ENCODE data around the gene ZMYND19. TPM values are rescaled to one million over a fixed set of nuclear protein-coding genes. Genes with fewer than 3 reads are reported as not detected.

Gene ZMYND19
- total and polyA plus RNA-seq, 11 donors = 6.8 to 20.5 (median 10.2) TPM

DNA sequence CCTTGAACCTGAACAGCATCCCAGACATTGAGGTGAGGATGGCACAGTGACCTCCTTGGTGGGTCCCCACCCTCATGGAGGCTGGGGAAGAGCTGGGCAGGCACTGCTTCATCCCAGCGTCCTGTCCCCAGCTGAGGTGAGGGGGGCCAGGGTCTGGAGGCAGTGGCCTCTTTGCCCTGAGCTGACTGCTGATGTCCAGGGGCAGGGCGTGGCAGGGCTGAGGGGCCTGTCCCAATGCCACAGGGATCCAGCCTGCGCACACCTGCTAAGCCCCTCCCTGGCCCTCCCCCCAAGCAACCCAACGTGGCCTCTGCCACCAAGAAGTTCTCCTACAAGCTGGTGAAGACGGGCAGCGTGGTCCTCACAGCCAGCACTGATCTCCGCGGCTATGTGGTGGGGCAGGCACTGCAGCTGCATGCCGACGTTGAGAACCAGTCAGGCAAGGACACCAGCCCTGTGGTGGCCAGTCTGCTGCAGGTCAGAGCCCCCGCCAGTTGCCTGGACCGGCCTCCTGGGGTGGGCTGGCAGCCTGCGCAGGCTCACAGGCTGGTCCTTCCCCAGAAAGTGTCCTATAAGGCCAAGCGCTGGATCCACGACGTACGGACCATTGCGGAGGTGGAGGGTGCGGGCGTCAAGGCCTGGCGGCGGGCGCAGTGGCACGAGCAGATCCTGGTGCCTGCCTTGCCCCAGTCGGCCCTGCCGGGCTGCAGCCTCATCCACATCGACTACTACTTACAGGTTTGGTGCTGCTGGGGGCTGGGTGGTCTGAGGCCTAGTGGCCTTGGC is 23.6 kb upstream of the ZMYND19 start:
- Histone ChIP-seq H3K36me3 (peaks cover 0 to 37% (median 27%) of the 10 kb centered on the region in 9 donors), H3K4me3 (no peak overlapping the region), H3K9me3 (no peaks in the 10 kb centered on the region), H3K4me1 (peaks cover 0 to 51% (median 31%) of the 10 kb centered on the region in 12 donors), H3K27me3 (no peaks in the 10 kb centered on the region), H3K27ac (no peak overlapping the region)
- no peak for TF ChIP-seq POLR2A (IDR thresholded peaks at IDR 0.05)
- TF ChIP-seq, protein P1, sequence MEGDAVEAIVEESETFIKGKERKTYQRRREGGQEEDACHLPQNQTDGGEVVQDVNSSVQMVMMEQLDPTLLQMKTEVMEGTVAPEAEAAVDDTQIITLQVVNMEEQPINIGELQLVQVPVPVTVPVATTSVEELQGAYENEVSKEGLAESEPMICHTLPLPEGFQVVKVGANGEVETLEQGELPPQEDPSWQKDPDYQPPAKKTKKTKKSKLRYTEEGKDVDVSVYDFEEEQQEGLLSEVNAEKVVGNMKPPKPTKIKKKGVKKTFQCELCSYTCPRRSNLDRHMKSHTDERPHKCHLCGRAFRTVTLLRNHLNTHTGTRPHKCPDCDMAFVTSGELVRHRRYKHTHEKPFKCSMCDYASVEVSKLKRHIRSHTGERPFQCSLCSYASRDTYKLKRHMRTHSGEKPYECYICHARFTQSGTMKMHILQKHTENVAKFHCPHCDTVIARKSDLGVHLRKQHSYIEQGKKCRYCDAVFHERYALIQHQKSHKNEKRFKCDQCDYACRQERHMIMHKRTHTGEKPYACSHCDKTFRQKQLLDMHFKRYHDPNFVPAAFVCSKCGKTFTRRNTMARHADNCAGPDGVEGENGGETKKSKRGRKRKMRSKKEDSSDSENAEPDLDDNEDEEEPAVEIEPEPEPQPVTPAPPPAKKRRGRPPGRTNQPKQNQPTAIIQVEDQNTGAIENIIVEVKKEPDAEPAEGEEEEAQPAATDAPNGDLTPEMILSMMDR (IDR thresholded peaks at IDR 0.05) = no peak
- no peak for DNase-seq
- no peak for ATAC-seq
- 86 to 100% (median 93%) methylated on average over 2 to 27 of the region's 27 CpGs for WGBS, 4 donors
- intact Hi-C loops (cut with DNase I) = no loop called here

DNA sequence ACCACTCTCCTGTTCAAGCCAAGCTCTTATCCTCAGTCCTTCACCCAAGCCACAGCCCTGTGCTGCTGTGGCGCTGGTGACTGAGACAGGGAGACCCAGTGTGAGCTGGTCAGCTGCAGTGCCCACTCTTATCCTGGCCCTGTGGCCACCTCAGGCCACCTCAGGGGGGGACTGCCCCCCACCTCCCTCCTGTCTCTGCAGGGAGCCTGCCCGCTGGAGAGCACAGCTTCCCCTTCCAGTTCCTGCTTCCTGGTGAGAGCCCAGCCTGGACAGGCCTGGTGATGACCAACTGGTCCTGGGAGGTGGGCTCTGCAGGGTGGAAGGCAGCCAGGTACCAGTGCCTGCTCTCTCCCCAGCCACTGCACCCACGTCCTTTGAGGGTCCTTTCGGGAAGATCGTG is 22.9 kb upstream of the ZMYND19 start:
- Histone ChIP-seq H3K4me1 (peaks cover 0 to 56% (median 31%) of the 10 kb centered on the region in 12 donors), H3K36me3 (peaks cover 0 to 37% (median 27%) of the 10 kb centered on the region in 9 donors), H3K27ac (peak overlapping the region in 2 of 12 donors; percentile 2 to 57), H3K27me3 (no peaks in the 10 kb centered on the region), H3K4me3 (no peak overlapping the region), H3K9me3 (no peaks in the 10 kb centered on the region)
- no peak for ATAC-seq
- intact Hi-C loops (cut with DNase I) = no loop called here
- no peak for TF ChIP-seq POLR2A (IDR thresholded peaks at IDR 0.05)
- TF ChIP-seq, protein P1 (IDR thresholded peaks at IDR 0.05) = no peak
- WGBS, 4 donors = 67 to 89% (median 85%) methylated on average over 5 of the region's 5 CpGs
- DNase-seq = no peak

GRCh38 chr9:137612741-137613142 is 22.4 kb upstream of the ZMYND19 start:
- Histone ChIP-seq H3K27ac (peak overlapping the region in 4 of 12 donors; percentile 2 to 57 (median 36)), H3K9me3 (no peaks in the 10 kb centered on the region), H3K27me3 (no peaks in the 10 kb centered on the region), H3K36me3 (peaks cover 0 to 37% (median 27%) of the 10 kb centered on the region in 9 donors), H3K4me1 (peaks cover 0 to 57% (median 30%) of the 10 kb centered on the region in 12 donors), H3K4me3 (no peak overlapping the region)
- WGBS, 4 donors = 54 to 80% (median 69%) methylated on average over 2 to 8 of the region's 8 CpGs
- intact Hi-C loops (cut with DNase I) = no loop called here
- TF ChIP-seq, protein P1 (IDR thresholded peaks at IDR 0.05) = no peak
- TF ChIP-seq POLR2A (IDR thresholded peaks at IDR 0.05) = no peak
- ATAC-seq (no peak), DNase-seq (peak in 1 of 5 donors; percentile 25)

All from heart left ventricle (tissue), 16 donors.